GM21737 (cell line): ENCODE data around the gene TUBA1A.
"Not testable (repeated sequence)": the region's sequence is repeated elsewhere in the genome, so short reads cannot be mapped to it uniquely, and the experiment has no call there.

Experiments used
- ATAC-seq: cut with Tn5 transposase; IDR thresholded peaks from one replicate; pipeline ENCODE4 v1.9.1; 2021; ENCODE audit warnings: mild to moderate bottlenecking, moderate library complexity; ENCODE audit not compliant: unreplicated experiment

The TUBA1A gene

GRCh38 chr12:49160399-49160798, 28.5 kb downstream of the TUBA1A start:
- ATAC-seq, result no peak

DNA sequence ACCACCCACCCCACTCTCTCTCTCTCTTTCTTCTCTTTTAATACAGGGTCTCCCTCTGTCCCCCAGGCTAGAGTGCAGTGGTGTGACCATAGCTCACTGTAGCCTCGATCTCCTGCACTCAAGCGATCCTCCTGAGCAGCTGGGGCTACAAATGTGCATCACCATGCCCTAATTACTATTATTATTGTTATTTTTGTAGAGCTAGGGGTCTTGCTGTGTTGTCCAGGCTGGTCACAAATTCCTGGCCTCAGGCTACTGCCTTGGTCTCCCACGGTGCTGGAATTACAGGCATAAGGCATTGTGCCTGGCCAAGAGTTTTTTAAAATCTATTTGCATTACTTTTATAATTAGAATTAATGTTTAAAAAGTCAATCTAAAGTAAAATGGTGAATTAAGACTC, 34.7 kb downstream of the TUBA1A start:
- ATAC-seq, result no peak

DNA sequence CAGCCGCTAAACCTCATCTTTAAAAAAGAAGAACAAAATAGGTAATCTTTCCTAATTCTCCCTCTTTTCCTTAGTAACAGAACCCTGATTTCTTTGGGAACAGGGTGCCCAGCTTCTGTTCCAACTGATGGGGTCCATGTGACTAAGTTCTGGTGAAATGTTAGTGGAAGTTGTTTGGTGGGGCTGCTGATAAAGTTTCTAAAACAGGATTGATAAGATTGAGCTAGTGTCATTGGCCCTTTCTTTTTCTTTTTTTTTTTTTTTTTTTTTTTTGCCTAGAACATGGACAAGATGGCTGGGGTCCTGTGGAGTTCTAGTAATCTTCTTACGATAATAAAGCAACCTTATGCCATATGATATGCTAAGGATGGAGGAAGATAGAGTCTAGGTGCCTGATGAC, 41.5 kb downstream of the TUBA1A start:
- ATAC-seq, result no peak

- no peak for ATAC-seq
Measured at GRCh38 chr12:49146406-49146805, 42.5 kb downstream of the TUBA1A start.

GRCh38 chr12:49144384-49144783, 44.5 kb downstream of the TUBA1A start:
- no peak for ATAC-seq

DNA sequence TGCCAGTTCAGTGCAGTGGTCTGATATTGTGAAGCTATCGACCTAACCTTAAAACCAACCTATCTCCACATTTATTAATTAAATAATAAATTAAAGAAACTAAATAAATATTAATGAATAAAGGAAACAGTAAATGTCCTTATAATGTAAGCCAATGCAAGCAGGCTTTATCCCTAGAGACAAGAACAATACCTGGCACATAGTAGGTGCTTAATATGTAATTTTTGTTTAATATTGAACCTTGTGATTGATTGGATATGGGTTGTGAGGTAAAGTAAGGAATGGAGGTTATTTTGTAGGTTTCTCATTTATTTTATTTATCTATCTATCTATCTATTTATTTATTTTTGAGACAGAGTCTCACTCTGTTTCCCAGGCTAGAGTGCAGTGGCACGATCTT, 49.9 kb downstream of the TUBA1A start:
- no peak for ATAC-seq

DNA sequence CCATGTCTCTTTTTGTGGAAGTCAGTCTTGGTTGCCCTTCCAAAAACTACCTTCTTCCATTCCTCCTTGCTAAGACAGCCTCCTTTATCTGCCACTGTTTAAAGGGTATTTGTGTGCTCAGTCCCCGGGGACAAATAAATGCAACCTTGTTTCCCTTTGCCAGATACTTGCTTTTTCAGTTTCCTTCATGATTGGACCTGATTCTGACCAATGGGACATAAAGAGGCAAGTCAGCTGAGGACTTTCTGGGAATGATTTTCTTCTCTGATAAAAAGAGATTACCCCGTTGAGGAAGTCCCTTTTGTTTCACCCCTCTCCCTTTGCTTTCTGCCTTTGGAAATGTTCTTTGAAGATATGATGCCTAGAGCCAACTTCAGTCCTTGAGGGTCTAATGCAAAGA, 50.3 kb downstream of the TUBA1A start:
- no peak for ATAC-seq

- no peak for ATAC-seq
Measured at GRCh38 chr12:49137476-49137875, 51.4 kb downstream of the TUBA1A start.

GRCh38 chr12:49136997-49137396, 51.9 kb downstream of the TUBA1A start:
- not testable (repeated sequence) for ATAC-seq
